Effector CD8-positive, alpha-beta T cell (primary cell): ENCODE results near the gene PDGFC.
"Not testable (repeated sequence)": the region's sequence is repeated elsewhere in the genome, so short reads cannot be mapped to it uniquely, and the experiment has no call there.

Experiments
- DNase-seq: peaks from one replicate; lab custom pipeline; 2025; lab: John Stamatoyannopoulos, UW

Gene PDGFC

GRCh38 chr4:156901871-156902270 is 69.7 kb downstream of the PDGFC start:
- DNase-seq, result no peak

GRCh38 chr4:156898373-156899117 is 73.1 kb downstream of the PDGFC start:
- DNase-seq, result no peak

- DNase-seq, result no peak
Observed at GRCh38 chr4:156896527-156896926, 75.1 kb downstream of the PDGFC start.

GRCh38 chr4:156894234-156894633 is 77.4 kb downstream of the PDGFC start:
- no peak for DNase-seq

- no peak for DNase-seq
Observed at GRCh38 chr4:156892805-156893204, 78.8 kb downstream of the PDGFC start.

- no peak for DNase-seq
Observed at GRCh38 chr4:156889616-156890594, 81.7 kb downstream of the PDGFC start.

GRCh38 chr4:156888762-156889161 is 82.8 kb downstream of the PDGFC start:
- DNase-seq, result no peak

- no peak for DNase-seq
Observed at GRCh38 chr4:156886481-156886880, 85.1 kb downstream of the PDGFC start.

- no peak for DNase-seq
Observed at GRCh38 chr4:156885374-156885773, 86.2 kb downstream of the PDGFC start.

GRCh38 chr4:156884183-156884582 is 87.4 kb downstream of the PDGFC start:
- DNase-seq, result no peak

- no peak for DNase-seq
Observed at GRCh38 chr4:156875704-156876103, 95.9 kb downstream of the PDGFC start.

- no peak for DNase-seq
Observed at GRCh38 chr4:156875055-156875454, 96.5 kb downstream of the PDGFC start.

- no peak for DNase-seq
Observed at GRCh38 chr4:156873799-156874198, 97.8 kb downstream of the PDGFC start.

GRCh38 chr4:156870861-156871260 is 100.7 kb downstream of the PDGFC start:
- no peak for DNase-seq

- no peak for DNase-seq
Observed at GRCh38 chr4:156870131-156870530, 101.5 kb downstream of the PDGFC start.

GRCh38 chr4:156866088-156866487 is 105.5 kb downstream of the PDGFC start:
- not testable (repeated sequence) for DNase-seq

GRCh38 chr4:156865451-156865850 is 106.1 kb downstream of the PDGFC start:
- DNase-seq, result no peak

- DNase-seq, result no peak
Observed at GRCh38 chr4:156858071-156858470, 113.5 kb downstream of the PDGFC start.

GRCh38 chr4:156838761-156839160 is 132.8 kb downstream of the PDGFC start:
- no peak for DNase-seq

- DNase-seq, result no peak
Observed at GRCh38 chr4:156837625-156838345, 133.8 kb downstream of the PDGFC start.

GRCh38 chr4:156832886-156833285 is 138.7 kb downstream of the PDGFC start:
- no peak for DNase-seq

GRCh38 chr4:156830351-156830750 is 141.2 kb downstream of the PDGFC start:
- DNase-seq, result no peak
